ENCODE data around the gene DYRK3.

The DYRK3 gene

GRCh38 chr1:206591226-206591625, 44.1 kb upstream of the DYRK3 start:
- DNase-seq (ENCODE audit: low spot score), result no peak
- in situ Hi-C loops (cut with MboI; ENCODE audit: low pct_unique_long_range_greater_than_20kb, low sequenced_read_pairs, unreplicated experiment), result loop anchor here (5.0 kb wide), 1 partner anchor 104 kb away; no protein-coding TSS in a partner anchor
- TF ChIP-seq CTCF (IDR thresholded peaks at IDR 0.05; ENCODE audit: extremely low read depth, insufficient read depth, missing control alignments), result no peak

GRCh38 chr1:206591696-206592095, 43.6 kb upstream of the DYRK3 start:
- DNase-seq (ENCODE audit: low spot score), result no peak
- in situ Hi-C loops (cut with MboI; ENCODE audit: low pct_unique_long_range_greater_than_20kb, low sequenced_read_pairs, unreplicated experiment), result loop anchor here (5.0 kb wide), 1 partner anchor 104 kb away; no protein-coding TSS in a partner anchor
- TF ChIP-seq CTCF (IDR thresholded peaks at IDR 0.05; ENCODE audit: extremely low read depth, insufficient read depth, missing control alignments), result no peak

- in situ Hi-C loops (cut with MboI; ENCODE audit: low pct_unique_long_range_greater_than_20kb, low sequenced_read_pairs, unreplicated experiment), result loop anchor here (5.0 kb wide), 1 partner anchor 106 kb away; no protein-coding TSS in a partner anchor
- TF ChIP-seq CTCF (IDR thresholded peaks at IDR 0.05; ENCODE audit: extremely low read depth, insufficient read depth, missing control alignments), result no peak
- no peak for DNase-seq (ENCODE audit: low spot score)
Measured at GRCh38 chr1:206593351-206593925, 41.9 kb upstream of the DYRK3 start.

GRCh38 chr1:206595581-206596318, 39.6 kb upstream of the DYRK3 start:
- in situ Hi-C loops (cut with MboI; ENCODE audit: low pct_unique_long_range_greater_than_20kb, low sequenced_read_pairs, unreplicated experiment), result no loop called here
- DNase-seq (ENCODE audit: low spot score), result no peak
- TF ChIP-seq CTCF (IDR thresholded peaks at IDR 0.05; ENCODE audit: extremely low read depth, insufficient read depth, missing control alignments), result no peak

GRCh38 chr1:206596319-206596666, 39.0 kb upstream of the DYRK3 start:
- in situ Hi-C loops (cut with MboI; ENCODE audit: low pct_unique_long_range_greater_than_20kb, low sequenced_read_pairs, unreplicated experiment), result no loop called here
- TF ChIP-seq CTCF (IDR thresholded peaks at IDR 0.05; ENCODE audit: extremely low read depth, insufficient read depth, missing control alignments), result no peak
- DNase-seq (ENCODE audit: low spot score), result no peak

- no peak for TF ChIP-seq CTCF (IDR thresholded peaks at IDR 0.05; ENCODE audit: extremely low read depth, insufficient read depth, missing control alignments)
- in situ Hi-C loops (cut with MboI; ENCODE audit: low pct_unique_long_range_greater_than_20kb, low sequenced_read_pairs, unreplicated experiment), result no loop called here
- DNase-seq (ENCODE audit: low spot score), result no peak
Measured at GRCh38 chr1:206600527-206600926, 34.8 kb upstream of the DYRK3 start.

All from GM13977 (cell line).